ENCODE results near the gene RAPGEF1.
"Not testable (repeated sequence)": the region's sequence is repeated elsewhere in the genome, so short reads cannot be mapped to it uniquely, and the experiment has no call there.

Gene RAPGEF1

DNA sequence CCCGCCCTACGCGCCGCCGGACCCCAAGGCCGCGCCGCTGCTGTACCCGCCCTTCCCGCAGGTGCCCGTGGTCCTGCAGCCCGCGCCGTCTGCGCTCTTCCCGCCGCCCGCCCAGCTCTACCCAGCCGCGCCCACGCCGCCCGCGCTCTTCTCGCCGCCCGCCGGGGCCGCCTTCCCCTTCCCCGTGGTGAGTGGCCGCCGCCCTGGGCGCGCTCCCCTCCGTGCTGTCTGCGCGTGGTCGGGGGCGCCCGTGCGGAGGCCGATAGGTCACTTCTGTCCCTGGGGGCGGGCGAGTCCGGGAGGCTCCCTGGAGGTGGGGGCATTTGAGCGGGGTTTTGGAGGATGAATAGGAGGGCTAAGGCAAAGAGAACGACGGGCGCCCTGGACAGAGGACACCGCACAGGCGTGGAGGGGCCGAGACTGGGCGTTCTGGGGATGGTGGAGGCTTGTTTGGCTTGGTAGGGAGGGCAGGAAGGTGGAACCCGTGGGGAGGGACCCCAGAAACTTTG, 185.0 kb downstream of the RAPGEF1 start:
- no peak overlapping the region for H3K4me3 ChIP-seq (ENCODE audit: low read depth, low read length)
- TF ChIP-seq, protein P1, sequence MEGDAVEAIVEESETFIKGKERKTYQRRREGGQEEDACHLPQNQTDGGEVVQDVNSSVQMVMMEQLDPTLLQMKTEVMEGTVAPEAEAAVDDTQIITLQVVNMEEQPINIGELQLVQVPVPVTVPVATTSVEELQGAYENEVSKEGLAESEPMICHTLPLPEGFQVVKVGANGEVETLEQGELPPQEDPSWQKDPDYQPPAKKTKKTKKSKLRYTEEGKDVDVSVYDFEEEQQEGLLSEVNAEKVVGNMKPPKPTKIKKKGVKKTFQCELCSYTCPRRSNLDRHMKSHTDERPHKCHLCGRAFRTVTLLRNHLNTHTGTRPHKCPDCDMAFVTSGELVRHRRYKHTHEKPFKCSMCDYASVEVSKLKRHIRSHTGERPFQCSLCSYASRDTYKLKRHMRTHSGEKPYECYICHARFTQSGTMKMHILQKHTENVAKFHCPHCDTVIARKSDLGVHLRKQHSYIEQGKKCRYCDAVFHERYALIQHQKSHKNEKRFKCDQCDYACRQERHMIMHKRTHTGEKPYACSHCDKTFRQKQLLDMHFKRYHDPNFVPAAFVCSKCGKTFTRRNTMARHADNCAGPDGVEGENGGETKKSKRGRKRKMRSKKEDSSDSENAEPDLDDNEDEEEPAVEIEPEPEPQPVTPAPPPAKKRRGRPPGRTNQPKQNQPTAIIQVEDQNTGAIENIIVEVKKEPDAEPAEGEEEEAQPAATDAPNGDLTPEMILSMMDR (IDR thresholded peaks at IDR 0.05; ENCODE audit: borderline replicate concordance, insufficient read depth, low read depth, low read length) = no peak

DNA sequence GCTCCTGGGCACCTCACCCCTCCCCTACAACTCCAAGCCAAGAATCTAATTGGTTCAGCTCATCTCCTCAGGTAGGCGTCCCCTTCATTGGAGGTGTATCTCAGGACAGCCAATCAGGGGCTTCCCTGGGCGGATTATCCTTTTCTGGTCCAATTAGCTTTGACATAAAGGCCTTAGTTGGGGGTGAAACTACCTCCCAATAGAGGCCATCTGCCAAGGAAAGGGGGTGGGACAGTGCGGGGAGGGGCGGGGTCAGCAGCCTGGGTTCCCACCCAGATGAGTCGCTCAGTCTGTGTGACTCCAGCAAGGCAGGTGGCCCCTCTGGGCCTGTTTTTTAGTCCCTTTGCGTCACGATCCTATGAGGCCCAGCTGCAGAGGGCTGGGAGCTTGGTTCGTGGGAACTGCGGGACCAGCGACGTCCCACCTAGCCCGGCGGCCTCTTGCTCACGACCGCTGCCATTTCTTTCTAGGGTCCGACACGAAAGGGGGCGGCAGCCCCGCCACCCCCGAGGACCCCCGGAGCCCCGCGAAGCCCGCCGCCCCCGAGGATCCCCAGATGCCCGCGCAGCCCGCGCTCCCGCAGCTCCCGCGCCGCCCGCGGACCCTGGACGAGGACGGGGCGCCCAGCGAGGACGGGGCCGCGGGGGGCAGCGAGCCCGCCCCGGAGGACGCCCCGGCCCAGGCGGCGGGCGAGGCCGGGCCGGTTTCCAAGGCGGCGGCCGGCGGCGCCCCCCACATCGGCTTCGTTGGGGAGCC, 185.6 kb downstream of the RAPGEF1 start:
- no peak overlapping the region for H3K4me3 ChIP-seq (ENCODE audit: low read depth, low read length)
- TF ChIP-seq, protein P1 (IDR thresholded peaks at IDR 0.05; ENCODE audit: borderline replicate concordance, insufficient read depth, low read depth, low read length) = no peak

GRCh38 chr9:131552030-131552429, 187.8 kb downstream of the RAPGEF1 start:
- no peak overlapping the region for H3K4me3 ChIP-seq (ENCODE audit: low read depth, low read length)
- TF ChIP-seq, protein P1 (IDR thresholded peaks at IDR 0.05; ENCODE audit: borderline replicate concordance, insufficient read depth, low read depth, low read length) = no peak

DNA sequence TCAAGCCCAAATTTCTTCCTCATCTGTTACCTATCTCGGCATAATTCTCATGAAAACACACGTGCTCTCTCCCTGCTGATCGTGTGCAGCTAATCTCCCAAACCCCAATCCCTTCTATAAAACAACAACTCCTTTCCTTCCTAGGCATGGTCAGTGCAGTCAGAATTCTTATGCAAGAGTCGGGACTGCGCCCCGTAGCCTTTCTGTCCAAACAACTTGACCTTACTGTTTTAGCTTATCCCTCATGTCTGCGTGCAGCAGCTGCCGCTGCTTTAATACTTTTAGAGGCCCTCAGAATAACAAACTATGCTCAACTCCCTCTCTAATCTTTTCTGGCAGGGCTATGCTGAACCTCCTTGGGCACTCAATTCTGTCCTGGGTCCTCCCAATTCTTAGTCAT, 189.4 kb downstream of the RAPGEF1 start:
- not testable (repeated sequence) for H3K4me3 ChIP-seq (ENCODE audit: low read depth, low read length)

DNA sequence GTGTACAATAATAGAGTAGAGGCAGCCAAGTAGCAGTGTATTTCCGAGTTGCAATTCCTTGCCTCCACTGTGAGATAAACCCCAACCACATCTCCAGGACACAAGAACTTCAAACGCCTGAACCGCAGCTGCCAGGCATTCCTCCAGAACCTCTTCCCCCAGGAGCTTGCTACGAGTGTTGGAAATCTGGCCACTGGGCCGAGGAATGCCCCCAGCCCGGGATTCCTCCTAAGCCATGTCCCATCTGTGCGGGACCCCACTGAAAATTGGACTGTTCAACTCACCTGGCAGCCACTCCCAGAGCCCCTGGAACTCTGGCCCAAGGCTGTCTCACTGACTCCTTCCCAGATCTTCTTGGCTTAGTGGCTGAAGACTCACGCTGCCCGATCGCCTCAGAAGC, 190.7 kb downstream of the RAPGEF1 start:
- not testable (repeated sequence) for H3K4me3 ChIP-seq (ENCODE audit: low read depth, low read length)

DNA sequence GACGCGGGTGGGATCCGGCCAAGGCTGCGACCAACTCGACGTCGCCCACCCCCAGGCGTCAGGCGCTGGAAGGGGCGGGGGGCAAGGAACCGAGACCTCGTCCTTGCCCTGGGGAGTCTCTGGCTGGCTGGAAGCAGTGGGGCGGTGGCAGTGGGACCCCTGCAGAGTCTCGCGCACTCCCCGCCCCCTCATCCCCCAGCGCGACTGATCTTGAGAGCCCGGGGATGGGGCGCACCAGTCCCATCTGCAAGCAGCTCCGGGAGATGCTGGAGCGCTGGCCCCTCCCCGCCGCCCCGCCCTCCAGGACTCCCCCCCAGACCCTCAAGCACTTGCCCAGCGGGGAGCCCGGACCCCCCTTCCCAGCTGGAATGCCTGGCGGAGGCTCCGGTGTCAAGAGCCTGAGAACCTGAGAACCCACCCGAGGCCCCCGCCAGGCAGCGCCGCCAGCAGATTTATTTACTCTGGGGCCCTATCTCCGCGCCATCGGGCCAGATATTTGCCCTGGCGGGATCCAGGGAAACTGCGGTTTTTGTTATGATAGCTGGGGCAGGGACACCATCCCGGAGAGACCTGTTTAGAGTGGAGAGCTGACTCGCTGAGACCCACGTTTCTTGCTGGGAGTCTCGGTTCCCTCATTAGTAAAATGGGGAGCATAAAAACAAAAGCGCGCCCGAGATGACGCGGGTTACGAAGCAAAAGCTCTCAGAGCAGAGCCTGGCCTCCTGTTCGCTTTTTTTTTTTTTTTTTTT, 193.4 kb downstream of the RAPGEF1 start:
- H3K4me3 ChIP-seq (ENCODE audit: low read depth, low read length) = no peak overlapping the region
- TF ChIP-seq, protein P1 (IDR thresholded peaks at IDR 0.05; ENCODE audit: borderline replicate concordance, insufficient read depth, low read depth, low read length) = no peak

DNA sequence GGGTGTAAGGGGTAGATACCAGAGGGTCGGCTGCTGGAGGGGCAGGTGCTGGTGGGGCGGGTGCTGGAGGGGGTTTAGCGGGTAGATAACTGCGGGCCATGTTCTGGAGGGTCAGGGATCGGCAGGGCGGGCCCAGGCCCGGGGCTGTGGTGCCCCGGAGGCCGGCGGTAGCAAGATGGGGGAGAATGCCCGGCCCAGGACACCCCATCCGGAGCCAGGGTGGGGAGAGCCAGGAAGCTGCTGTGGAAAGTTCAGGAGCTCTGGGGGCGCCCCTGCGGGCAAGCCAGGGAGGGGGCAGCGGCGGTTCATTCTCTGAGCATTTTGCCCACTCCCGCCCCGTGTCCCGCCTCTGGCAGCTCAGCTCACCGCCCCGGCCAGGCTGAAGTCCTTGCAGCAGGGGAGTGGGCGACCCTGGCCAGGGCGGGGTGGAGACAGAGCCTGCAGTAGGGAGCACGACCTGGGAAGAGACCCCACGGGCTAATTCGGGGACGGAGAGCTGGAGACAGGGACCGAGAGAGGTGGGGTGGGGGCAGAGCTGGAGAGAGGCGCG, 194.0 kb downstream of the RAPGEF1 start:
- H3K4me3 ChIP-seq (ENCODE audit: low read depth, low read length) = no peak overlapping the region
- TF ChIP-seq, protein P1 (IDR thresholded peaks at IDR 0.05; ENCODE audit: borderline replicate concordance, insufficient read depth, low read depth, low read length) = no peak
